Measurements from ENCODE around the gene WDR13. TPM values are rescaled to one million over a fixed set of nuclear protein-coding genes. Genes with fewer than 3 reads are reported as not detected.

The WDR13 gene
- polyA plus RNA-seq, 1 of the 3 experiments (the other 2 are of a cell fraction), result 101 TPM

- WGBS (ENCODE audit: low lambda C conversion rate), result 25% methylated on average over 6 of the region's 6 CpGs
- no peaks in the 10 kb centered on the region for H3K9me2 ChIP-seq
- no peaks in the 10 kb centered on the region; a peak in 1 of 4 replicates for H3K4me1 ChIP-seq (ENCODE audit: control insufficient read depth in 1 of 2, insufficient read depth in 2 of 2, low read depth in 1 of 2, low read length in 1 of 2)
- H3K9me3 ChIP-seq, result no peaks in the 10 kb centered on the region
- H3K79me2 ChIP-seq (ENCODE audit: insufficient read depth), result no peaks in the 10 kb centered on the region
- no peak overlapping the region for H3K9ac ChIP-seq
- no peak overlapping the region for H2AFZ ChIP-seq (ENCODE audit: low read depth)
- H3K4me2 ChIP-seq, result no peak overlapping the region
- no peaks in the 10 kb centered on the region for H3F3A ChIP-seq (replicated peaks; ENCODE audit: insufficient read depth)
- no peak for TF ChIP-seq SIN3A (IDR thresholded peaks at IDR 0.05; ENCODE audit: borderline replicate concordance, low read depth, low read length)
- TF ChIP-seq FOXJ3 (CRISPR knock-in tag; IDR thresholded peaks at IDR 0.05), result no peak
- TF ChIP-seq JUND (IDR thresholded peaks at IDR 0.05), result no peak
- TF ChIP-seq GATA2 (CRISPR knock-in tag; IDR thresholded peaks at IDR 0.05), result no peak
- TF ChIP-seq RCOR1 (IDR thresholded peaks at IDR 0.05; ENCODE audit: low read length), result no peak
- no peak for TF ChIP-seq TEAD4 (IDR thresholded peaks at IDR 0.05; ENCODE audit: borderline replicate concordance, insufficient read depth)
- TF ChIP-seq RAD21 (IDR thresholded peaks at IDR 0.05; ENCODE audit: low read length), result peak; percentile 66
- TF ChIP-seq TAF1 (IDR thresholded peaks at IDR 0.05; ENCODE audit: borderline replicate concordance, low read depth, low read length), result no peak
- no peak for TF ChIP-seq GABPA (IDR thresholded peaks at IDR 0.05; ENCODE audit: low read depth)
- TF ChIP-seq SMC3 (IDR thresholded peaks at IDR 0.05; ENCODE audit: low read depth, low read length), result 0 out of 2 replicates have a peak, but pooled peaks have one; percentile 35
- TF ChIP-seq RXRA (IDR thresholded peaks at IDR 0.05; ENCODE audit: borderline replicate concordance, low read depth), result no peak
- TF ChIP-seq MXI1 (IDR thresholded peaks at IDR 0.05; ENCODE audit: low read depth, low read length), result no peak
- no peak for TF ChIP-seq USF2 (IDR thresholded peaks at IDR 0.05; ENCODE audit: borderline replicate concordance, low read depth, low read length)
- no peak for TF ChIP-seq NRF1 (IDR thresholded peaks at IDR 0.05; ENCODE audit: low read depth, low read length)
- TF ChIP-seq POLR2AphosphoS5 (IDR thresholded peaks at IDR 0.05; ENCODE audit: low read depth, low read length), result no peak
- TF ChIP-seq ZBTB33 (IDR thresholded peaks at IDR 0.05; ENCODE audit: borderline replicate concordance, low read depth), result no peak
- no peak for TF ChIP-seq REST (IDR thresholded peaks at IDR 0.05; ENCODE audit: low read depth, low read length)
- TF ChIP-seq CTCF (IDR thresholded peaks at IDR 0.05), result peak; percentile 45
- TF ChIP-seq FOXM1 (IDR thresholded peaks at IDR 0.05; ENCODE audit: low read depth), result no peak
- TF ChIP-seq USF1 (IDR thresholded peaks at IDR 0.05; ENCODE audit: borderline replicate concordance, low read depth), result no peak
- H3K4me3 ChIP-seq (ENCODE audit: low read depth in 2 of 2, low read length in 1 of 2), result no peak overlapping the region
- H3K27ac ChIP-seq (ENCODE audit: low read depth in 2 of 2, low read length in 1 of 2), result no peak overlapping the region
- DNase-seq, result peak; percentile 49
- POLR2A ChIA-PET, result no interaction called here
- peaks cover 4% of the 10 kb centered on the region; the same call in 1 of the 2 replicates for H3K27me3 ChIP-seq (ENCODE audit: insufficient read depth)
- no peaks in the 10 kb centered on the region for H3K36me3 ChIP-seq (replicated peaks in 1 of 2; ENCODE audit: control insufficient read depth in 1 of 2, insufficient read depth in 2 of 2, low read length in 1 of 2)
- CTCF ChIA-PET, result interaction anchor here (0.7 to 2.6 kb wide), 8 partner anchors 9 to 243 kb away, joined by 3 to 10 read pairs (median 4); no protein-coding TSS in a partner anchor
- H4K20me1 ChIP-seq (ENCODE audit: insufficient read depth), result no peaks in the 10 kb centered on the region
Measured at GRCh38 chrX:48648336-48648751, 51.1 kb downstream of the WDR13 start.
